ENCODE measurements around the gene NKD1.

GRCh38 chr16:50670476-50670875 is 122.3 kb downstream of the NKD1 start:
- TF ChIP-seq POLR2AphosphoS5 (IDR thresholded peaks at IDR 0.05) = no peak
- no peak for TF ChIP-seq CTCF (IDR thresholded peaks at IDR 0.05)
